HCT116 (cell line): ENCODE measurements around the gene ZSWIM4.

Experiments
- CEBPB ChIP-seq: IDR thresholded peaks from 2 replicates; pipeline ENCODE4 v1.6.1; 2012; ENCODE audit warnings: low read depth
- CTCF ChIP-seq, 3 experiments: fragments of 200-600 bp in 1 of 3; sonication (generic) in 1 of 3; IDR thresholded peaks in 2 of 3; conservative IDR thresholded peaks in 1 of 3; 2 replicates each; pipeline ENCODE4 v1.5.1; 2012 to 2017; ENCODE audit warnings: low read depth in 2 of 3, low read length in 2 of 3, antibody characterized with exemption in 1 of 3, borderline replicate concordance in 1 of 3, control low read depth in 1 of 3, mild to moderate bottlenecking in 1 of 3, mixed read lengths in 1 of 3, mixed run types in 1 of 3, moderate library complexity in 1 of 3; ENCODE audit not compliant: insufficient read depth in 1 of 3
- EZH2phosphoT487 ChIP-seq: fragments of 200-600 bp; IDR thresholded peaks from 2 replicates; pipeline ENCODE4 v1.6.1; 2018; ENCODE audit warnings: antibody characterized with exemption, borderline replicate concordance

GRCh38 chr19:13781547-13781946 lies 13.7 kb upstream of the ZSWIM4 start:
- no peak for TF ChIP-seq CTCF (IDR thresholded peaks at IDR 0.05 in 2 of 3, conservative IDR thresholded peaks at IDR 0.05 in 1 of 3; ENCODE audit: borderline replicate concordance in 1 of 3, insufficient read depth in 1 of 3, low read depth in 2 of 3, low read length in 2 of 3)
- TF ChIP-seq EZH2phosphoT487, result no peak
- TF ChIP-seq CEBPB, result no peak
